HG03565 (cell line): ENCODE measurements around the gene TOM1L2.

Experiments
- ATAC-seq: cut with Tn5 transposase; IDR thresholded peaks from one replicate; pipeline ENCODE4 v1.9.1; 2021; ENCODE audit warnings: mild to moderate bottlenecking, moderate library complexity; ENCODE audit not compliant: unreplicated experiment

TOM1L2 gene

DNA sequence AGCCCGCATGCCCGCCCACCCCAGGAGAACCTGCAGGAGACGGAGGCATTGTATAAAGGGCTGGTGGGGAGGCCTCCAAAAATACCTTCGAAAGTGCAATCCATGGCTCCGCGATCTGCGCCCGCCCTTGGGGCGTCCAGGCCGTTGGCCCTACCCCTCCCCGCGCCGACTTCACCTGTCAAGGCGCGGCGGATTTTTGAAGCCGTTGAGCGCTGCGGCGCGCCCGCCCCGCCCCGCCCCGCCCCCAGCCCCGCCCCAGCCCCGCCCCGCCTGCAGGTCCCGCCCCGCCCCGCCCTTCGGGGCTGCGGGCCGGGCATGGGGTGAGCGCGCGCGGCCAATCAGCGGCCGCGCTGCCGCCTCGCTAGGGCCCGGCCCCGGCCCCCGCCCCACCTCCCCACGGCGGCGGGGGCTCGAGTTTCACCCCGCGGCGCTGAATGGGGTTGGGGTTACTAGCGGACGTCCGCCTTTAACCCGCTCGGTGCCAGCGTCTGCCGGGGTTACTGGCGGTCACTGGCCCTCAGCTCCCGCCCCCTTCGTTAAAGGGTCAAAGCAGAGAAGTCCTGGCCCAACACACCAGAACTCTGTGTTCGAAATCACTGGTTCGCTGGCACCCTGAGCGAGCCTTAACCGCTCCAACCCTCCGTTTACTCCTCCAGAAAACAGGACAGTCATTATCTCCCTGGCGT, 148.6 kb downstream of the TOM1L2 start:
- peak; percentile 56 for ATAC-seq

- ATAC-seq: no peak
Observed at GRCh38 chr17:17822616-17823015, 149.6 kb downstream of the TOM1L2 start.

DNA sequence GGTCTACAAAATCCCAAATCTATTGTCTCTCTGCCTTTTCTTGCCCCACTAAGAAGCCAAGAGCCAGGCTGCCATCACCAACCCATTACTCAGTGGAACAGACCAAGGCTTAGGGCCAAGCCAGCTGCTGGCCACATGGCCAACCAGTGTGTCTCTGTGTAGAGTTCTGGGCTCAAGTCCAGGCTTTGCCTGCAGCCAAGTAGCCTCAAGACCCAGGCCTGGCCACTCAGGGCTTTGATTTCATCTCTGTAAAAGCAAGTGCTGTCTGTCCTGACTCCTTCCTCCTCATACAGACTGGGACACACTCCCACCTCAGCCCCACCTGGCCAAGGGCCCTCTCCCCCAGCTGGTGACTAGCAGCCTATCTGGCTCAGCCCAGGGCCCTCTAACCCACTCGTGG, 150.0 kb downstream of the TOM1L2 start:
- ATAC-seq: no peak

DNA sequence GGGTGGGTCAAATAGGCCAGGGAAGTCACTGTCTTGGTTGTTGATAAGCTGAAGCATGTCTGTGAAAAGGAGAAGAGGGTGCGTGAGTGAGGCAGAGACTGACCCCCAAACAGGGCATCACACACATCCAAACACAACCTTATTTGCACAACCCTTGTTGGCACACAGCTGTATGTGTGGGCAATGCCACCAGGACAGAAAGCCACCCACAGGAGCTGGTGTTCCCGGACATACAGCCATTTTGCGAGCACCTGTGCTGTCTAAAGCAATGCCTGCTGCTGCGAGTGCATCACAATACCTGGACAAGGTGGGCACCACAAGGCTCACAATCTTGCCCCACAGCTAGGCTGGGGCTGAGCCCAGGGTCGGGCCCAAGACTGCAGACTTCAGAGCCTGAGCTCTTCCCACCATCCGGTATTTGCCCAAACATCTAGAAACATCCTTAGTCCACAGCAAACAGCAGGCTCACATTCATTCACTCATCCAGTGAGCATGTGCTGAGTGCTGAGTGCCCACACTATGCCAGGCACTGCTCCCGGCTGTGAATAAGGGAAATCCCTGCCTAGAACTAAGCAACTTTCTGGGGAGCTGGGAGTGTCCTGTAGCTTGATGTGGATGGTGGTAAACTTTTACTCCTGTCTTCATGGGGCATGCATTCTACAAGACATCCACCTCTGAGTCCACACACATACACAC, 151.6 kb downstream of the TOM1L2 start:
- ATAC-seq: no peak

GRCh38 chr17:17820046-17820445, 152.2 kb downstream of the TOM1L2 start:
- ATAC-seq: no peak

DNA sequence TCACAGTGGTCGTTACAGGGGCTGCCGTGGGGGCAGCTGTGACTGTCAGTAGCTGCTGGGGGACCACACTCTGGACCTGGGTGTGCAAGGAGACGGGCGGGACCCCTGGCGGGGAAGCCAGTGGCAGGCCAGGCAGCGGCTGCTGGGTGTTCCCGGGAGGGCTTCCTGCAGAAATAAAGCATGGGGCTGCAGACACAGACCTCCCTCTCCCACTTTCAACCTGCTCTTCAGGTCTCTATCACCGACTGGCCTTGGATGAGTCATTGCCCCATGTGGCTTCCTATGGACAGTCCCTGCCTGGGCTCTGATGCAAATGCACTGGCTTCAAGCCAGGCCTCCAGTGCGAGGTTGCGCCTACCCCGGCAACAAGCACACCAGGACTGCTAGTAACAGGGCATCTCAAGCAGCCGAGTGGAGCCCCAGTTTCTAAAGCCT, 152.6 kb downstream of the TOM1L2 start:
- ATAC-seq: peak; percentile 58

GRCh38 chr17:17819111-17819510, 153.1 kb downstream of the TOM1L2 start:
- no peak for ATAC-seq

DNA sequence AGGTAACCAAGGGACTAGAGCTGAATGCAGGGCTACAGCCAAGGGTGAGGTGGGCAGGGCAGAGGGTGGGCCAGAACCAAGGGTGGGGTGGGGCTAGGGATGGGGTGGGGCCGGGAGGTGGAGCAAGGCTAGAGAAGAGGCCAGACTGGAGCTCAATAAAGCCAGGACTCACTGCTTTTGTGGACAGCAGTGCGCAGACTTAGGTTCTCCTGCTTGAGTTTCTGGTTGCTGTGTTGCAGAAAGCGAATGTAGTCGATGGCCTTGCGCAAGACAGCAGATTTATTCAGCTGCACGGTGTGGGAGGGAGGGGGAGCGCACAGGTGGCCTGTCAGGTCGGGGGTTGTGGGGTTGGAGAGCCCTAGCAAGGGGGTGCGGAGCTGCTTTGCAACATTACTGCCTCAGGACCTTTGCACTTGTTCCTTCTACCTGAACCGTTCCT, 154.1 kb downstream of the TOM1L2 start:
- ATAC-seq: no peak

DNA sequence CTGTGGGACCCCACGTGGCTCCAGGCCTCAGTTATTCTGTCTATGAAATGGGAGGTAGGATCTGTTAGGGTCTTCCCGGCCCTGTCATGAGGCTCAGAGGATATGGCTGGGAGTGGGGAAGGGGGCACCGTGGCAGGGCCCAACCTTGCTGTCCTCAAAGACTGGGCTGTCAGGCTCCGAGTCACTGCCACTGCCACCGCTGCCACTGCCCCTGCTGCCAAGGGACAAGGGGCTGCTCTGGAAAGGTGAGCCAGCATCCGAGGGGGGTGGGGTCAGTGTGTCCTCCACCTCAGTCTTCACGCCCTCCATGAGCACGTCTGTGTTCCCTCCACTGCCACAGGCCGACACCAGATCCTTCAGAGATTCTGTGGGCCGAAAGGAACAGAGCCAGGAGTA, 154.7 kb downstream of the TOM1L2 start:
- no peak for ATAC-seq

DNA sequence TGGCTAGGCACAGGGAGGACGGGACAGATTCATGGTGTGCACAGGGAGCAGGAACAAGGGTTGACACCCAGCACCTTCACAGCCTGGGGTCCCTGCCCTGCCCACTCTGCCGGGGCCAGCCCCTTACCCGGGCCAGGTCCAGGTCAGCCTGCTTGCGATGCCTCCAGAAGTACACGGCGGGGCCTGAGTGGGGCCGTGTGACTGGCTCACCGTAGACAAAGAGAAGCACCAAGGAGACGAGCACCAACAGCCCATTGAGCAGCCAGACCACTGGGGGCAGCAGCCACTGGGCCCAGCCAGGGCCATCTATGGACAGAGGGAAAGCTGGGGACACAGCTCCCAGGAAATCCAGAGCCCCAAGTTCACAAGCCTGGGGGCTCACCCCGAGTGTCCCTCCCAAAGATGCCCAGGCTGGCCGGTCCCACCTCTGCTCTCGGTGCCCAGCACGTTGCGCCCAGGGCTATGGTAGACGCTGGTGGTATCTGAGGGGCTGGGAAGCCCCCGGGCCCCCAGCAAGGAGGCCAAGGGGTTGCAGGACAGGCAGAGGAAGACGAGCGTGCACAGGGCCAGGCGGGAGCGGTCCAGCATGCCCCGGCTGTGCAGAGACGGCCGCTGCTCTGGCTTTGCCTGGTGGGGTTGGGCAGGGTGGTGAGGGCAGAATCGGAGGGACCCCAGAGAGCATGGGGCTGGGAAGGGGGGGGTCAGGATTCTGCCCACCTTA, 155.2 kb downstream of the TOM1L2 start:
- no peak for ATAC-seq

DNA sequence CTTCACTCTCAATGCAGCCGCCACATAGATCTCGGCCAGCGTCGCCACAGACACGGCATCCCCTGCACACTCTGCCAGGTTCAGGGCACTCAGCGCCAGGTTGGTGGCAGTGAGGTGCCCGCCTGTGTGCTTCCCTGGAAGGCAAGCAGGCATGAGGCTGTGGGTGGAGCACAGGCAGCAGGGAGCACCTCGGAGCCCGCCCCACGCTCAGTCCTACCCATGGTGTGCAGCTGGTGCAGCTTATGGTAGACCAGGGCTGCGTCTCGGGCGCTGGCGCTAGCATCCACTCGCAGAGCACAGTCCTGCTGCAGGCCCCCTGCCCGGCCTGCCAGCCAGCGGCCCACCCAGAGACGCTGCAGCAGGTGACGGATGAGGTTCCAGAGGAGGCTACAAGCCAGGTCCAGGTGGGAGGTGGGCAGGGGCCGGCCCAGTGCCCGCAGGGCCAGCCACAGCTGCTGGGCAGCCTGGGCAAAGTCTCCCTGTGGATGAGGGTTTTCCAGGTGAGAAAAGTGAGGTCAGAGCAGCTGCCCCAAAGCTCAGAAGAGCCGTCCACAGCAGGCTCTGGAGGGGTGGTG, 155.9 kb downstream of the TOM1L2 start:
- no peak for ATAC-seq

DNA sequence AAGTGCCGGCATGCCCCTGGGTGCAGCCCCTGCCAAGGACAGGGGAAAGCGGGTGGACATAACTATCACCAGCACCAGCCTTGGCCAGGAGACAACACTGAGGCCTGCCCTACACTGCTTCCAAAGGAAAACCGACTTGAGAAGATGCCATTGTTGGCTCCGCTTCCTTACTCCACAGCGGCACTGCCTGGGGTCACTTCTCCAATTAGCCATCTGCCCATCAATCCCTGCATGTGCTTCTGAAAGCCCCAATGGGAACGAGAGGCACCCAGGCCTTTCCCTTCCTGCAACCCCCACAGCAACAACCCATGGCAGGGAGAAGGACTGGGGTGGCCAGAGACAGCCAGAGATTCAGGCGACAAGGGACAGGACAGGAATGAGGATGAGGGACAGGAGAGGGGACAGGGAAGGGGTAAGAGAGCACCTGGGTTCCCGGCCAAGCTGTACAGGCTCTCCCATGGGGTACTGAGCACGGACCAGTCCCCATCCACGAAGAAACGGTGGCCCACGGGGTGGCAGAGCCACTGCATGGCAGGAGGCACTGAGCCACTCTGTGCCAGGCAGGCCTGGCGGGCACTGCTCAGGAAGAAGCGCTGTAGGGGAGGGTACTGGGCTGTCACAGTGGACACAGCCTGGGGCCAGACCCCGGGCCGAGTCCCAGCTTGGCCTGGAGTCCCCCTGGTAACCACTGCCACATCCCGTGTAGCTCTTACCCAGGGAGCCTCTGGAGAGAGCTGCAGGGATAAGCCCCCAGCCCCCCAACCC, 156.6 kb downstream of the TOM1L2 start:
- no peak for ATAC-seq

GRCh38 chr17:17815062-17815406, 157.2 kb downstream of the TOM1L2 start:
- no peak for ATAC-seq

DNA sequence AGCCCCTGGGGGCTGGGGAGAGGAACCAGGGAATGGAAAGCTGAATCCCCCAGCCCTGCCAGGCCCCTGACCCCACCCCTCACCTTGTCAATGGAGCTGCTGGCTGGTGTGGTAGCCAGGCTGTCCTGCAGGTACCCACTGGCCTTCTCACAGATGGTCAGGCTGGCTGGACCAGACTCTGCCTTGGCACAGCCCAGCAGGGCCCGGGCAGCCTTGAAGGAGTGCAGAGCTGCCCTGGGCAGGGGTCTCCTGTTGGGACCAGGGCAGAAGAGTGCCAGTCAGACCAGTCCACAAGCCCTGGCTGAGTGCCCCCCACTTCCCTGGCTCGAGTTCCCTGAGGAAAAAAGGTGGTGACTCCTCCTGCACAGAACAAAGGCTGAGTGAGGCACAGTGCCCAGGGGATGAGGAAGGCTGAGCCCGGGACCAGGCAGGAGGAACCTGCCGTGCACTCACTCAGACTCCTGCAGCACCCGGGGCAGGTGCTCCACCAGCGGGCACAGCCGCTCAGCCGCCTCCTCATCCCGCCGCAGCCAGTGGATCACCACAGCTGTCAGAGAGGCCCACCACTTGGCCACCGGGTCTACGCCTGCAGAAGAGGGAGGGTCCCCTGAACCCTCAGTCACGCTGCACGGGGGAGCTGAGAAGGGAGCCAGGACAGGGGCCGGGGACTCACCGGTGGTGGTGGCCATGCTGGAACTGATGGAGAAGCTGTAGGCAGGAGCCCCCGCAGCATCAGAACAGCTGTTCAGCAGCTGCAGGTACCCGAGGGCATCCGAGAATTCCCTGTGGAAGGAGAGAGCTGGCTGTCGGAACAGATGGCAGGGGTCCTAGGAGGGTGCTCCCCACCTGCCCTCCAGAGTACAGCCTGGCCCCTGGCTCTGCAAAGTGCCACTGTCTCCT, 157.8 kb downstream of the TOM1L2 start:
- ATAC-seq: no peak

DNA sequence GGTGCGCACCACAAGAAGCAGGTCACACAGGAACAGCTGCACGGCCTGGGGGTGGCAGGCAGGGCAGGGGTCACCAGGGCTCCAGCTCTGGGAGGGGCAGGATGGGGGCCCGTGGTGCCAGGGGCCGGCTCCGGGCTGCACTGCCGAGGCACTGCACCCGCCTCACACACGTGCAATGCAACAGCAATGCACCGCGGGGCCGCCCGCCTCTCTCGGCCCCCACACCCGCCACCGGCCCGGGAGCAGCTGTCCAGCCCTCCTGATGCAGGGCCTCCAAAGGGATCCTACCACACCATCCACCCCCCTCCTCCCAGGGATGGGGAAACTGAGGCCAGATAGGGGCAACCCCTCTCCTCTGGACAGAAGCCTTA, 158.5 kb downstream of the TOM1L2 start:
- no peak for ATAC-seq

- no peak for ATAC-seq
Observed at GRCh38 chr17:17813055-17813724, 159.0 kb downstream of the TOM1L2 start.

- ATAC-seq: no peak
Observed at GRCh38 chr17:17812211-17813054, 159.8 kb downstream of the TOM1L2 start.

- no peak for ATAC-seq
Observed at GRCh38 chr17:17811381-17812210, 160.6 kb downstream of the TOM1L2 start.
